Cardiac muscle cell (in vitro differentiated cells and primary cell): ENCODE data around the gene CACNA2D3. TPM values are rescaled to one million over a fixed set of nuclear protein-coding genes. Genes with fewer than 3 reads are reported as not detected.

Experiments used
- DNase-seq, 2 donors: peaks; one replicate each; pipeline versions ENCODE4 v3.0.0 to v3.0.0-alpha.2; 2010 to 2017; ENCODE audit warnings: low read depth in 1 of 2, low spot score in 1 of 2
- H3K27ac ChIP-seq: fragments of 200-600 bp; sonication (generic); 2 replicates; pipeline ENCODE4 v1.5.1; 2016
- H3K27me3 ChIP-seq: fragments of 200-600 bp; sonication (generic); 2 replicates; pipeline ENCODE4 v1.6.0; 2016; ENCODE audit warnings: control low read depth
- H3K36me3 ChIP-seq: fragments of 200-600 bp; sonication (generic); 2 replicates; pipeline ENCODE4 v1.5.1; 2016; ENCODE audit warnings: control low read depth
- H3K4me1 ChIP-seq: fragments of 200-600 bp; sonication (generic); 2 replicates; pipeline ENCODE4 v1.8.1; 2017; ENCODE audit warnings: low read depth, mild to moderate bottlenecking, mixed run types
- H3K4me3 ChIP-seq: fragments of 200-600 bp; sonication (generic); 2 replicates; pipeline ENCODE4 v1.5.1; 2016; ENCODE audit warnings: mild to moderate bottlenecking
- H3K9me3 ChIP-seq: fragments of 200-600 bp; sonication (generic); 2 replicates; pipeline ENCODE4 v1.5.1; 2017; ENCODE audit warnings: low read depth, mild to moderate bottlenecking, control low read depth
- polyA plus RNA-seq: library from polyadenylated mRNA; unstranded; fragments of >200 nt; fragmentation: Nextera tagmentation; extraction: Ambion mirVana; gene quantifications from 2 replicates; pipeline ENCODE4 v1.2.1, GENCODE V29; 2016
- total RNA-seq: library from RNA; depleted of rRNA; stranded (reverse); fragments of >200 nt; gene quantifications from 2 replicates; pipeline ENCODE4 v1.2.3, GENCODE V29; 2016
- TF ChIP-seq, protein P1 (sequence below): IDR thresholded peaks from 2 replicates; pipeline ENCODE4 v1.5.1; 2012; ENCODE audit warnings: low read depth, mild to moderate bottlenecking, low read length

CACNA2D3 gene
- total and polyA plus RNA-seq, 2 experiments from 2014 or later: 0.45 to 0.59 TPM

GRCh38 chr3:54541369-54541768, 419.0 kb downstream of the CACNA2D3 start:
- no peak overlapping the region for H3K4me3 ChIP-seq
- no peaks in the 10 kb centered on the region for H3K36me3 ChIP-seq
- DNase-seq: no peak
- H3K4me1 ChIP-seq: no peaks in the 10 kb centered on the region
- no peaks in the 10 kb centered on the region for H3K9me3 ChIP-seq
- no peaks in the 10 kb centered on the region for H3K27me3 ChIP-seq
- TF ChIP-seq, protein P1, sequence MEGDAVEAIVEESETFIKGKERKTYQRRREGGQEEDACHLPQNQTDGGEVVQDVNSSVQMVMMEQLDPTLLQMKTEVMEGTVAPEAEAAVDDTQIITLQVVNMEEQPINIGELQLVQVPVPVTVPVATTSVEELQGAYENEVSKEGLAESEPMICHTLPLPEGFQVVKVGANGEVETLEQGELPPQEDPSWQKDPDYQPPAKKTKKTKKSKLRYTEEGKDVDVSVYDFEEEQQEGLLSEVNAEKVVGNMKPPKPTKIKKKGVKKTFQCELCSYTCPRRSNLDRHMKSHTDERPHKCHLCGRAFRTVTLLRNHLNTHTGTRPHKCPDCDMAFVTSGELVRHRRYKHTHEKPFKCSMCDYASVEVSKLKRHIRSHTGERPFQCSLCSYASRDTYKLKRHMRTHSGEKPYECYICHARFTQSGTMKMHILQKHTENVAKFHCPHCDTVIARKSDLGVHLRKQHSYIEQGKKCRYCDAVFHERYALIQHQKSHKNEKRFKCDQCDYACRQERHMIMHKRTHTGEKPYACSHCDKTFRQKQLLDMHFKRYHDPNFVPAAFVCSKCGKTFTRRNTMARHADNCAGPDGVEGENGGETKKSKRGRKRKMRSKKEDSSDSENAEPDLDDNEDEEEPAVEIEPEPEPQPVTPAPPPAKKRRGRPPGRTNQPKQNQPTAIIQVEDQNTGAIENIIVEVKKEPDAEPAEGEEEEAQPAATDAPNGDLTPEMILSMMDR: no peak
- no peak overlapping the region for H3K27ac ChIP-seq

- H3K4me3 ChIP-seq: no peak overlapping the region
- no peaks in the 10 kb centered on the region for H3K27me3 ChIP-seq
- TF ChIP-seq, protein P1: no peak
- no peaks in the 10 kb centered on the region for H3K4me1 ChIP-seq
- H3K9me3 ChIP-seq: no peaks in the 10 kb centered on the region
- no peak overlapping the region for H3K27ac ChIP-seq
- no peaks in the 10 kb centered on the region for H3K36me3 ChIP-seq
- DNase-seq: no peak
Observed at GRCh38 chr3:54543446-54543845, 421.1 kb downstream of the CACNA2D3 start.

- Histone ChIP-seq H3K27ac (no peak overlapping the region), H3K27me3 (peaks cover 6% of the 10 kb centered on the region), H3K36me3 (no peaks in the 10 kb centered on the region), H3K4me3 (no peak overlapping the region), H3K4me1 (no peaks in the 10 kb centered on the region), H3K9me3 (no peaks in the 10 kb centered on the region)
- DNase-seq: no peak
- TF ChIP-seq, protein P1: no peak
Observed at GRCh38 chr3:54547051-54547450, 424.7 kb downstream of the CACNA2D3 start.

- Histone ChIP-seq H3K27ac (no peak overlapping the region), H3K27me3 (peaks cover 6% of the 10 kb centered on the region), H3K4me1 (no peaks in the 10 kb centered on the region), H3K4me3 (no peak overlapping the region), H3K36me3 (no peaks in the 10 kb centered on the region), H3K9me3 (no peaks in the 10 kb centered on the region)
- DNase-seq: peak in 1 of 2 donors; percentile 70
- TF ChIP-seq, protein P1: no peak
Observed at GRCh38 chr3:54547846-54548245, 425.5 kb downstream of the CACNA2D3 start.

GRCh38 chr3:54549607-54550220, 427.4 kb downstream of the CACNA2D3 start:
- Histone ChIP-seq H3K27me3 (peaks cover 6% of the 10 kb centered on the region), H3K27ac (no peak overlapping the region), H3K4me1 (no peaks in the 10 kb centered on the region), H3K9me3 (no peaks in the 10 kb centered on the region), H3K36me3 (no peaks in the 10 kb centered on the region), H3K4me3 (no peak overlapping the region)
- TF ChIP-seq, protein P1: no peak
- no peak for DNase-seq
